Left lung (tissue), 14 donors: ENCODE results near the gene NXPH4. TPM values are rescaled to one million over a fixed set of nuclear protein-coding genes. Genes with fewer than 3 reads are reported as not detected.

Experiments used
- ATAC-seq: fragments of 200-7000 bp; cut with Tn5 transposase; one replicate; pipeline ENCODE4 v1.9.1; 2020; ENCODE audit warnings: moderate library complexity
- DNase-seq, 4 donors: peaks; one replicate each; pipeline ENCODE4 v3.0.0-alpha.2; 2013 to 2020
- H3K27ac ChIP-seq, 2 donors: fragments of 200-600 bp; sonication (generic) in 1 of 2; one replicate each; pipeline versions ENCODE4 v1.5.0 to v1.8.0; 2020 to 2021
- H3K27me3 ChIP-seq, 2 donors: fragments of 200-600 bp; sonication (generic) in 1 of 2; one replicate each; pipeline versions ENCODE4 v1.5.0 to v1.8.0; 2020 to 2021
- H3K36me3 ChIP-seq, 2 donors: fragments of 200-600 bp; sonication (generic) in 1 of 2; one replicate each; pipeline versions ENCODE4 v1.5.0 to v1.8.0; 2020 to 2021
- H3K4me1 ChIP-seq, 2 donors: fragments of 200-600 bp; one replicate each; pipeline ENCODE4 v1.8.0; 2021
- H3K4me3 ChIP-seq, 2 donors: fragments of 200-600 bp; sonication (generic) in 1 of 2; one replicate each; pipeline versions ENCODE4 v1.5.0 to v1.8.0; 2020 to 2021; ENCODE audit warnings: mild to moderate bottlenecking in 1 of 2
- H3K9me3 ChIP-seq, 2 donors: fragments of 200-600 bp; sonication (generic) in 1 of 2; one replicate each; pipeline versions ENCODE4 v1.5.0 to v1.8.0; 2020 to 2021
- intact Hi-C, 2 donors: fragments of 100-400 bp; cut with DNase I; formaldehyde crosslinking; loops; one replicate each; pipeline versions ENCODE4 v1.11.2 to v1.14.2; 2022
- long read RNA-seq, 12 donors: library from polyadenylated mRNA in 2 of 12; unstranded in 2 of 12; transcript quantifications; one replicate each; pipeline ENCODE4 v2.0.0 and lab custom pipeline, GENCODE V29; 2019 to 2026
- polyA plus RNA-seq, 6 donors: library from polyadenylated mRNA; unstranded; fragments of 120-200 nt; gene quantifications; one replicate each; pipeline ENCODE4 v1.2.1, GENCODE V29; 2013; ENCODE audit not compliant: insufficient read length in 6 of 6
- total RNA-seq, 2 donors: library from RNA; stranded (reverse); fragmentation: NEBNext Ultra II Directional; extraction: Animal tissue kit (Norgen Biotek cat#: 25700); gene quantifications; one replicate each; pipeline ENCODE4 v1.2.1, GENCODE V29; 2021
- TF ChIP-seq, protein P1 (sequence below), 2 donors: fragments of 200-600 bp; sonication (generic) in 1 of 2; IDR thresholded peaks; one replicate each; pipeline versions ENCODE4 v1.5.0 to v1.8.0; 2021; ENCODE audit warnings: antibody characterized with exemption in 2 of 2
- donor health status: DM: no; HTN: yes; CAD: no.
- donor health status: DM: no; HTN: no; CAD: no.

Gene NXPH4
- total RNA-seq (1 to 10 TPM in 1 of 2 donors, under 1 TPM in 1; 0.93 to 1.0 TPM), polyA plus RNA-seq (1 to 10 TPM in 4 of 6 donors, under 1 TPM in 2; 0.67 to 1.7 (median 1.4) TPM)
- long read RNA-seq, donor 1, result 0 reads
- long read RNA-seq, donor 2, result 0 reads
- long read RNA-seq, donor 3, partial matches to known transcripts, result 0 of 1 reads
- long read RNA-seq, donor 3, other reads (novel, unspliced or antisense), result 0 of 1 reads
- long read RNA-seq, donor 4, result 0 reads
- long read RNA-seq, donor 5, partial matches to known transcripts, result 0 of 2 reads
- long read RNA-seq, donor 5, other reads (novel, unspliced or antisense), result 0 of 2 reads
- long read RNA-seq, donor 6, partial matches to known transcripts, result 0 of 1 reads
- long read RNA-seq, donor 6, other reads (novel, unspliced or antisense), result 0 of 1 reads
- long read RNA-seq, donor 7, result 0 reads
- long read RNA-seq, donor 8, partial matches to known transcripts, result 0 of 1 reads
- long read RNA-seq, donor 8, other reads (novel, unspliced or antisense), result 0 of 1 reads
- long read RNA-seq, donor 9, result 0 reads
- long read RNA-seq, donor 10, result 0 reads
- long read RNA-seq, donor 11, transcript NXPH4-201 (2 exons, 1,804 nt), result major isoform, 19 of 49 reads
- long read RNA-seq, donor 11, partial matches to known transcripts, result 30 of 49 reads
- long read RNA-seq, donor 11, other reads (novel, unspliced or antisense), result 0 of 49 reads
- long read RNA-seq, donor 12, result 0 reads

DNA sequence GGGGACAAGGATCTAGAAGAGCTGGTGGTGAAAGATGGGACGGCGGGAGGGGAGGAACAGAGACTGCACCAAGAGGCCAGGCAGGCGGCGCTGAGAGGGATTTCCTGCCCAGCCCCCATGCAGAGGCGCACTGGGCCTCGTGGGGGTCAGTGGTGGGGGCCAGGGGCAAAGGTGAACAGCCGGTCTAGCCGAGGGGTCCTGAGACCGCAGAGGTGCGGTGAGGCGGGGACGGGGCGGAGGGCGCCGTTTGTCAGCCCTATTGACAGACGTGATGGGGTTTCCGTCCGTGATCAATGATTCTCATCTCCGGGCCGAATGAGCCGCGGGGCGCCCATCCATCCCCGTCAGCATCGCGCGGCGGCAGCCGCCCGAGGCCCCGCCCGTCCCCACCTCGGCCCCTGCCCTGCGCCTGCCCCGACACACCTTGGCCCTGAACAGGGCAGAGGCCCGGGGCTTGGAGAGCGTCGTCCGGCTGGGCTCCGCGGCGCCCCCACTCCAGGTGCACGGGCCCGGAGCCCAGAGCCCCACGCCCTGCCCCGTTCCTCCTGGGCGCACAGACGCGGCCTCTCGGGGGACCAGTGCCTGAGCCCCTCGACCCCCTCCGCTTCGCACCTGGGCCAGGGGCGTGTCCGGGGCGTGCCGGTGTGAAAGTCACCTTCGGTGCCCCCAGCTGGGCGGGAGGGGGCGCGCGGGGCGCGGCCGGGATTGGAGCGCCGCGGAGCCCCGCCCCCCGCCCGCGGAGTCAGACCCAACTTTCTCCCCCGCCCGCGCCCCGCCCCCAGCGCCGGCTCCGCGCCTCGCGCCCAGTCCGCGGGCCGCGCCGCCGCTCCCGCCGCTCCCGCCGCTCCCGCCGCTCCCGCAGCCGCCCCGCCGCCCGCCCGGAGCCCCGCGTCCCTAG lies at the start of gene NXPH4:
Gene NXPH4 (plus strand): TSS at position 781 of the 898 bp plus-strand sequence. CDS start 176 bp downstream, outside the sequence.
- H3K4me1 ChIP-seq, result peaks cover 15 to 37% of the 10 kb centered on the region in 2 donors

DNA sequence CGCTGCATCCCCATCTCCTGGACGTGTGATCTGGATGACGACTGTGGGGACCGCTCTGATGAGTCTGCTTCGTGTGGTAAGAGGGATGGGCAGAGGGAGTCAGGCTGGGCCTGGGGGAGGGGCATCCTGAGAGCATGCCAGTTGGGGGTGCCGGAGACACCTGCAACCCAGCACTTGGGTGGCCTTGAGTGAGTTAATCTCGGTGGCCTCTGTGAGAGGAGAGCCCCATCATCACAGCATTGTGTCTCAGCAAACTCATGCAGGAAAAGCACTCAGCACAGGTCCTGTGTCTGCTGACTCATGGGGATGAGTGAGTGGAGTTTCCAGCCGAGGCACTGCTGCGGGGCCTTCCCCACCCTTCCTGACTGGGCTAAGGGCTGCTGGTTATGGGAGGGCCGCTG lies 49.6 kb upstream of the NXPH4 start:
- H3K27ac ChIP-seq, result no peak overlapping the region
- no peak overlapping the region for H3K4me3 ChIP-seq
- H3K4me1 ChIP-seq, result peaks cover 0 to 9% of the 10 kb centered on the region in 2 donors
- no peaks in the 10 kb centered on the region for H3K27me3 ChIP-seq
- intact Hi-C loops, result no loop called here
- peaks cover 0 to 85% of the 10 kb centered on the region in 2 donors for H3K36me3 ChIP-seq
- no peaks in the 10 kb centered on the region for H3K9me3 ChIP-seq
- ATAC-seq (peak; percentile 15), DNase-seq (no peak)
- TF ChIP-seq, protein P1, sequence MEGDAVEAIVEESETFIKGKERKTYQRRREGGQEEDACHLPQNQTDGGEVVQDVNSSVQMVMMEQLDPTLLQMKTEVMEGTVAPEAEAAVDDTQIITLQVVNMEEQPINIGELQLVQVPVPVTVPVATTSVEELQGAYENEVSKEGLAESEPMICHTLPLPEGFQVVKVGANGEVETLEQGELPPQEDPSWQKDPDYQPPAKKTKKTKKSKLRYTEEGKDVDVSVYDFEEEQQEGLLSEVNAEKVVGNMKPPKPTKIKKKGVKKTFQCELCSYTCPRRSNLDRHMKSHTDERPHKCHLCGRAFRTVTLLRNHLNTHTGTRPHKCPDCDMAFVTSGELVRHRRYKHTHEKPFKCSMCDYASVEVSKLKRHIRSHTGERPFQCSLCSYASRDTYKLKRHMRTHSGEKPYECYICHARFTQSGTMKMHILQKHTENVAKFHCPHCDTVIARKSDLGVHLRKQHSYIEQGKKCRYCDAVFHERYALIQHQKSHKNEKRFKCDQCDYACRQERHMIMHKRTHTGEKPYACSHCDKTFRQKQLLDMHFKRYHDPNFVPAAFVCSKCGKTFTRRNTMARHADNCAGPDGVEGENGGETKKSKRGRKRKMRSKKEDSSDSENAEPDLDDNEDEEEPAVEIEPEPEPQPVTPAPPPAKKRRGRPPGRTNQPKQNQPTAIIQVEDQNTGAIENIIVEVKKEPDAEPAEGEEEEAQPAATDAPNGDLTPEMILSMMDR (IDR thresholded peaks at IDR 0.05), result no peak

More for the DNA sequence above, at the start of gene NXPH4:
- ATAC-seq, result peak; percentile 4
- Histone ChIP-seq H3K4me3 (peak within 1 kb of the TSS; percentile 27 to 35), H3K9me3 (no peaks in the 10 kb centered on the region), H3K27ac (no peak within 1 kb of the TSS), H3K36me3 (peaks cover 0 to 18% of the 10 kb centered on the region in 2 donors), H3K27me3 (peaks cover 59 to 78% of the 10 kb centered on the region in 2 donors)
- DNase-seq, result peak in 1 of 4 donors; percentile 38
- TF ChIP-seq, protein P1 (IDR thresholded peaks at IDR 0.05), result no peak
- intact Hi-C loops, result no loop called here

DNA sequence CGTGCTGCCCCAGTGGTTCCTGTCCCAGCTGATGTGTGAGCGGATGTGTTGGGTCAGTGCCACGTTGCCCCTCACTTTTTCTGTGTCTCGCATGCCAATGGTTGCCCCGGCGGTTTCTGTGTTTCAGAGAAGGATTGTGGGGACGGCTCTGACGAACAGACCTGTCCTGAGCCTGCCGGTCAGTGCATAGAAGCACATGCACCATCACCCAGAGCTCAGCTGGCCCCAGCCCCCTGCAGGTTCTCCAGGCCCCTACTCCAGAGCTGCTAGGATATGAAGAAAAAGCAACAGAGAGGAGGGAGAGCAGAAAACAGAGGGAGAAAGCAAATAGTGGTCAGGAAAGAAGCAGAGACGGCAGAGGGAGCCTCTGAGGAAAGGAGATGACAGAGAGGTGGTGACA lies 48.5 kb upstream of the NXPH4 start:
- H3K27me3 ChIP-seq, result no peaks in the 10 kb centered on the region
- H3K36me3 ChIP-seq, result peaks cover 0 to 80% of the 10 kb centered on the region in 2 donors
- H3K4me3 ChIP-seq, result no peak overlapping the region
- no peak overlapping the region for H3K27ac ChIP-seq
- TF ChIP-seq, protein P1 (IDR thresholded peaks at IDR 0.05), result no peak
- intact Hi-C loops, result no loop called here
- no peaks in the 10 kb centered on the region for H3K9me3 ChIP-seq
- ATAC-seq (no peak), DNase-seq (no peak)
- H3K4me1 ChIP-seq, result peaks cover 0 to 3% of the 10 kb centered on the region in 2 donors

DNA sequence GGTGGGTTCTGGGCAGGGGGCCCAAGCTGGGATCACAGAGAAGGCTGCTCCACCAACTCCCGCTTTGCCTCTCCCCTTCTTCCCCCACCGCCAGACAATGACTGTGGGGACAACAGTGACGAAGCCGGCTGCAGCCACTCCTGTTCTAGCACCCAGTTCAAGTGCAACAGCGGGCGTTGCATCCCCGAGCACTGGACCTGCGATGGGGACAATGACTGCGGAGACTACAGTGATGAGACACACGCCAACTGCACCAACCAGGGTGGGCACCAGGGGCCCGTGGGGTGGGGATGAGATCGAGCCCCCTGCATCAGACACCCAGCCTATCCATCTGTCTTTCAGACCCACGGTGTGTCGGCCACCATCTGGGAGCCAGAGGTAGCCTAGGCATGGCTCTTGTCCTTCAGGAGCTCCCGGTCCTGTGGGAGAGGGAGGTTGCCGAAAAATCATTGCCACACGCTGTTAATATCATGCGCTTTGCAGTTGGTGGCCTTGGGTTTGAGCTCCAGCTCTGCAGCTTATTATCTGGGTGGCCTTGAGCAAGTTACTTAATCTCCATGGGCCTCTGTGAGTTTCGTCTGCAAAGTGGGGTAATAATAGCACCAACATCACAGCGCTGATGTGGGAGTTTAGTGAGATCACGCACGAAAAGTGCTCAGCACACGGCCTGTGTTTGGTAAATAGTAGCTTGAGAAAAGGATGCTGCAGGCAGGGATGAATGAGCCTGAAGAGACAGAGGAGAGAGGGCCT lies 47.4 kb upstream of the NXPH4 start:
- DNase-seq (no peak), ATAC-seq (no peak)
- Histone ChIP-seq H3K9me3 (no peaks in the 10 kb centered on the region), H3K36me3 (peaks cover 0 to 85% of the 10 kb centered on the region in 2 donors), H3K27ac (no peak overlapping the region), H3K4me1 (no peaks in the 10 kb centered on the region), H3K27me3 (no peaks in the 10 kb centered on the region), H3K4me3 (no peak overlapping the region)
- TF ChIP-seq, protein P1 (IDR thresholded peaks at IDR 0.05), result no peak
- intact Hi-C loops, result no loop called here
